Fibroblast of the aortic adventitia (primary cell): ENCODE measurements around the gene RHBDL2. TPM values are rescaled to one million over a fixed set of nuclear protein-coding genes. Genes with fewer than 3 reads are reported as not detected.
"Not testable (repeated sequence)": the region's sequence is repeated elsewhere in the genome, so short reads cannot be mapped to it uniquely, and the experiment has no call there.

Source experiments
- DNase-seq: peaks from one replicate; pipeline ENCODE4 v3.0.0-alpha.2; 2010; ENCODE audit warnings: low read depth
- H3K4me3 ChIP-seq: 2 replicates; pipeline ENCODE4 v1.5.1; 2011; ENCODE audit warnings: low read depth, mild to moderate bottlenecking, control low read depth, low read length, moderate library complexity
- CTCF ChIP-seq: IDR thresholded peaks from 2 replicates; pipeline ENCODE4 v1.5.1; 2011; ENCODE audit warnings: mild to moderate bottlenecking, low read length, control low read depth, inconsistent platforms; ENCODE audit not compliant: insufficient read depth
- small RNA-seq: library from RNA; depleted of rRNA; stranded (forward); fragments of <200 nt; gene quantifications from one replicate; pipeline ENCODE3, GENCODE V24; 2012
- total RNA-seq: library from RNA; depleted of rRNA; stranded (reverse); fragments of >200 nt; gene quantifications from 2 replicates; pipeline ENCODE4 v1.2.3, GENCODE V29; 2012; ENCODE audit warnings: low replicate concordance

The RHBDL2 gene
- total RNA-seq, 1 donor: 0.81 TPM

- no peak for DNase-seq
- H3K4me3 ChIP-seq: no peak overlapping the region
- TF ChIP-seq CTCF: no peak
Observed at GRCh38 chr1:38852780-38853179, 88.8 kb downstream of the RHBDL2 start.

GRCh38 chr1:38848071-38848470, 93.6 kb downstream of the RHBDL2 start:
- TF ChIP-seq CTCF: no peak
- H3K4me3 ChIP-seq: no peak overlapping the region
- DNase-seq: no peak

GRCh38 chr1:38846210-38846609, 95.4 kb downstream of the RHBDL2 start:
- TF ChIP-seq CTCF: no peak
- DNase-seq: no peak
- no peak overlapping the region for H3K4me3 ChIP-seq

GRCh38 chr1:38845088-38845487, 96.5 kb downstream of the RHBDL2 start:
- not testable (repeated sequence) for DNase-seq, H3K4me3 ChIP-seq

- H3K4me3 ChIP-seq: no peak overlapping the region
- no peak for DNase-seq
- TF ChIP-seq CTCF: no peak
Observed at GRCh38 chr1:38840281-38840680, 101.3 kb downstream of the RHBDL2 start.

- TF ChIP-seq CTCF: no peak
- no peak overlapping the region for H3K4me3 ChIP-seq
- DNase-seq: no peak
Observed at GRCh38 chr1:38839363-38839762, 102.3 kb downstream of the RHBDL2 start.

- DNase-seq, H3K4me3 ChIP-seq: not testable (repeated sequence)
Observed at GRCh38 chr1:38836316-38836715, 105.3 kb downstream of the RHBDL2 start.

Small RNA genes within 50 kb of the gene (small RNA-seq; reads per million reads assigned to genes)
- gene GJA9-MYCBP: not detected
- gene RF00019: not detected
- gene RNU6-605P: not detected

Other genes starting within 250 kb of the RHBDL2 start
- 44.4 and 56.8 TPM in 2 replicates for gene RRAGC, start 82.1 kb downstream of the RHBDL2 start, total RNA-seq
- 8.9 and 10.5 TPM in 2 replicates for gene MYCBP, start 68.5 kb downstream of the RHBDL2 start, total RNA-seq
- gene GJA9, start 60.2 kb downstream of the RHBDL2 start, total RNA-seq: 0.09 TPM in 1 of 2 replicates, not detected in the other
- gene AKIRIN1, start 49.4 kb upstream of the RHBDL2 start, total RNA-seq: 32.8 and 33.6 TPM in 2 replicates
- 365 and 456 TPM in 2 replicates for gene NDUFS5, start 84.5 kb upstream of the RHBDL2 start, total RNA-seq